Calu3 (cell line): ENCODE measurements around the gene SEC31B. TPM values are rescaled to one million over a fixed set of nuclear protein-coding genes. Genes with fewer than 3 reads are reported as not detected.

ENCODE experiments used
- BruUV-seq: library from RNA; stranded (reverse); fragments of 400-500 nt; replicated peaks from 2 replicates; lab custom pipeline; 2021; lab: Mats Ljungman, UMichigan
- CTCF ChIA-PET: fragments of 300-600 bp; sonication (Branson Sonifier 250); formaldehyde crosslinking; loops from one replicate; lab custom pipeline; 2022; ENCODE audit warnings: antibody characterized with exemption; lab: Charles Lee
- DNase-seq: peaks from one replicate; pipeline ENCODE4 v3.0.0; 2022
- H3K27ac Mint-ChIP-seq: one replicate; pipeline ENCODE4 v1.8.0; 2022; ENCODE audit warnings: mixed read lengths; ENCODE audit not compliant: unreplicated experiment
- H3K27me3 Mint-ChIP-seq: one replicate; pipeline ENCODE4 v1.8.0; 2022; ENCODE audit warnings: mixed read lengths; ENCODE audit not compliant: unreplicated experiment
- H3K36me3 Mint-ChIP-seq: one replicate; pipeline ENCODE4 v1.8.0; 2022; ENCODE audit warnings: mild to moderate bottlenecking, moderate library complexity, mixed read lengths; ENCODE audit not compliant: insufficient read depth, unreplicated experiment
- H3K4me1 Mint-ChIP-seq: one replicate; pipeline ENCODE4 v1.8.0; 2022; ENCODE audit warnings: mild to moderate bottlenecking, low read depth, mixed read lengths; ENCODE audit not compliant: unreplicated experiment
- H3K4me3 Mint-ChIP-seq: one replicate; pipeline ENCODE4 v1.8.0; 2022; ENCODE audit warnings: mild to moderate bottlenecking, low read depth, moderate library complexity, mixed read lengths; ENCODE audit not compliant: unreplicated experiment
- H3K9me3 Mint-ChIP-seq: one replicate; pipeline ENCODE4 v1.8.0; 2022; ENCODE audit warnings: low read depth, mixed read lengths; ENCODE audit not compliant: unreplicated experiment
- CTCF ChIP-seq: fragments of 200-600 bp; IDR thresholded peaks from one replicate; pipeline ENCODE4 v1.8.0; 2022; ENCODE audit warnings: antibody characterized with exemption; ENCODE audit not compliant: unreplicated experiment
- intact Hi-C: fragments of 100-400 bp; cut with micrococcal nuclease; formaldehyde crosslinking; loops from one replicate; pipeline ENCODE4 v1.10.0; 2022; ENCODE audit not compliant: unreplicated experiment
- total RNA-seq: library from RNA; stranded (reverse); gene quantifications from 2 replicates; pipeline ENCODE4 v1.2.3, GENCODE V29; 2022

The SEC31B gene
- total RNA-seq, 1 experiment from 2014 or later = 6.5 TPM

GRCh38 chr10:100485801-100486495 is 33.7 kb downstream of the SEC31B start:
- Mint-ChIP-seq H3K9me3 (no peaks in the 10 kb centered on the region), H3K27me3 (peaks cover 21% of the 10 kb centered on the region), H3K36me3 (peaks cover 8% of the 10 kb centered on the region), H3K4me3 (no peak overlapping the region), H3K27ac (no peak overlapping the region), H3K4me1 (no peaks in the 10 kb centered on the region)
- no TSS peak for BruUV-seq
- TF ChIP-seq CTCF = no peak
- CTCF ChIA-PET = no interaction called here
- no peak for DNase-seq
- intact Hi-C loops = no loop called here

- Mint-ChIP-seq H3K27me3 (peaks cover 27% of the 10 kb centered on the region), H3K4me1 (no peaks in the 10 kb centered on the region)
- intact Hi-C loops = no loop called here
These were observed 34.3 kb downstream of the SEC31B start for GRCh38 chr10:100485366-100485765.

GRCh38 chr10:100483876-100484666 is 35.6 kb downstream of the SEC31B start:
- no peak for TF ChIP-seq CTCF
- CTCF ChIA-PET = no interaction called here
- Mint-ChIP-seq H3K4me3 (no peak overlapping the region), H3K9me3 (no peaks in the 10 kb centered on the region), H3K4me1 (no peaks in the 10 kb centered on the region), H3K27ac (no peak overlapping the region), H3K36me3 (peaks cover 8% of the 10 kb centered on the region), H3K27me3 (peaks cover 40% of the 10 kb centered on the region)
- no TSS peak for BruUV-seq
- DNase-seq = no peak
- intact Hi-C loops = no loop called here

More at GRCh38 chr10:100485366-100485765, 34.3 kb downstream of the SEC31B start:
- no peak for TF ChIP-seq CTCF
- no TSS peak for BruUV-seq
- no peak overlapping the region for H3K4me3 Mint-ChIP-seq
- CTCF ChIA-PET = no interaction called here
- H3K36me3 Mint-ChIP-seq = peaks cover 8% of the 10 kb centered on the region
- no peaks in the 10 kb centered on the region for H3K9me3 Mint-ChIP-seq
- no peak for DNase-seq
- H3K27ac Mint-ChIP-seq = no peak overlapping the region

- Mint-ChIP-seq H3K9me3 (no peaks in the 10 kb centered on the region), H3K27ac (no peak overlapping the region)
- TF ChIP-seq CTCF = no peak
These were observed 36.9 kb downstream of the SEC31B start for GRCh38 chr10:100482834-100483185.

More at GRCh38 chr10:100482834-100483185, 36.9 kb downstream of the SEC31B start:
- H3K4me1 Mint-ChIP-seq = no peaks in the 10 kb centered on the region
- BruUV-seq = no TSS peak
- H3K27me3 Mint-ChIP-seq = peaks cover 49% of the 10 kb centered on the region
- intact Hi-C loops = no loop called here
- CTCF ChIA-PET = interaction anchor here (0.6 to 2.1 kb wide), 8 partner anchors 15 to 396 kb away, joined by 3 to 9 read pairs (median 7); partner anchors contain the start of genes BLOC1S2 and HIF1AN
- H3K36me3 Mint-ChIP-seq = peaks cover 8% of the 10 kb centered on the region
- no peak for DNase-seq
- H3K4me3 Mint-ChIP-seq = peak overlapping the region; percentile 81
